ENCODE data around the gene TLE4. TPM values are rescaled to one million over a fixed set of nuclear protein-coding genes. Genes with fewer than 3 reads are reported as not detected.

The TLE4 gene
- total and polyA plus RNA-seq, 10 of the 15 experiments (the other 5 are each of a cell fraction or from before 2014, with no cell fraction given), result 5.3 to 53.3 (median 23.3) TPM

GRCh38 chr9:79694208-79694607 is 122.4 kb downstream of the TLE4 start:
- in situ Hi-C loops (cut with MboI), result no loop called here
- ChIA-PET RAD21 (ENCODE audit: unreplicated experiment) (interaction anchor here (0.8 to 2.3 kb wide), 4 partner anchors 9 to 123 kb away, joined by 3 to 8 read pairs (median 4); partner anchors contain the start of gene TLE4), CTCF (interaction anchor here (1.3 kb wide), 1 partner anchor 9 kb away, joined by 3 read pairs; no protein-coding TSS in a partner anchor), POLR2A (interaction anchor here (1.2 kb wide), 1 partner anchor 10 kb away, joined by 3 read pairs; no protein-coding TSS in a partner anchor), SMC1A (ENCODE audit: uncharacterized antibody, unreplicated experiment) (interaction anchor here (0.8 to 3.5 kb wide), 4 partner anchors 20 to 46 kb away, joined by 3 to 9 read pairs (median 4); no protein-coding TSS in a partner anchor)
- ATAC-seq (no peak), FAIRE-seq (no peak), DNase-seq (ENCODE audit: low read depth, low spot score) (no peak)
- no peaks in the 10 kb centered on the region for H3K4me1 ChIP-seq (ENCODE audit: control insufficient read depth, insufficient read depth, low read length)
- intact Hi-C loops (cut with micrococcal nuclease; ENCODE audit: unreplicated experiment), result no loop called here
- H3K9me3 ChIP-seq (replicated peaks; ENCODE audit: control insufficient read depth, insufficient read depth, low read length), result no peaks in the 10 kb centered on the region
- H3K27ac ChIP-seq (ENCODE audit: control insufficient read depth, insufficient read depth), result no peak overlapping the region
- H4K20me1 ChIP-seq (ENCODE audit: control insufficient read depth, insufficient read depth), result no peaks in the 10 kb centered on the region
- BruUV-seq (replicated peaks), result no TSS peak
- H3K36me3 ChIP-seq (ENCODE audit: control insufficient read depth in 2 of 2, insufficient read depth in 2 of 2, low read length in 1 of 2), result no peaks in the 10 kb centered on the region
- H3K79me2 ChIP-seq (ENCODE audit: control insufficient read depth, insufficient read depth, low read length), result no peaks in the 10 kb centered on the region
- H2AFZ ChIP-seq (ENCODE audit: control insufficient read depth, low read depth, low read length), result no peak overlapping the region
- no peaks in the 10 kb centered on the region for H3K27me3 ChIP-seq (replicated peaks in 1 of 2; ENCODE audit: control insufficient read depth in 2 of 2, insufficient read depth in 2 of 2, low read length in 1 of 2)
- TF ChIP-seq TCF3 (IDR thresholded peaks at IDR 0.05; ENCODE audit: borderline replicate concordance, insufficient read depth, low read depth, low read length) (no peak), FOS (IDR thresholded peaks at IDR 0.05; ENCODE audit: borderline replicate concordance, extremely low read depth, insufficient read length) (no peak), CHD1 (IDR thresholded peaks at IDR 0.05; ENCODE audit: low read depth, low read length) (no peak), SRF (IDR thresholded peaks at IDR 0.05; ENCODE audit: low read depth in 2 of 2, low read length in 2 of 2) (no peak), ATF2 (IDR thresholded peaks at IDR 0.05; ENCODE audit: low read length) (no peak), MTA2 (IDR thresholded peaks at IDR 0.05; ENCODE audit: low read depth) (no peak), POLR2A (IDR thresholded peaks at IDR 0.05; ENCODE audit: low read depth, low read length) (no peak), RAD21 (IDR thresholded peaks at IDR 0.05; ENCODE audit: insufficient read depth, low read depth, low read length) (no peak)
- H3K4me2 ChIP-seq (ENCODE audit: control insufficient read depth, insufficient read depth), result no peak overlapping the region
- H3K9ac ChIP-seq (ENCODE audit: control insufficient read depth, insufficient read depth, low read length), result no peak overlapping the region
- 100% methylated on average over 2 of the region's 2 CpGs for WGBS (ENCODE audit: insufficient coverage, insufficient replicate concordance, low lambda C conversion rate, missing lambda C conversion rate)
- H3K4me3 ChIP-seq, result no peak overlapping the region
